D721Med (cell line): ENCODE measurements around the gene LRTM2.

ENCODE experiments used
- DNase-seq: peaks from one replicate; pipeline ENCODE4 v3.0.0; 2011; ENCODE audit warnings: low spot score; ENCODE audit not compliant: insufficient read length
- FAIRE-seq: peaks from 2 replicates; lab custom pipeline; 2011; peaks lifted over from hg19 to GRCh38; lab: Jason Lieb, UNC
- TF ChIP-seq, protein P1 (sequence below): IDR thresholded peaks from 2 replicates; pipeline ENCODE4 v1.5.1; 2012; ENCODE audit warnings: mild to moderate bottlenecking, control low read depth; ENCODE audit not compliant: insufficient read depth; ENCODE audit errors: missing control alignments

Gene LRTM2

DNA sequence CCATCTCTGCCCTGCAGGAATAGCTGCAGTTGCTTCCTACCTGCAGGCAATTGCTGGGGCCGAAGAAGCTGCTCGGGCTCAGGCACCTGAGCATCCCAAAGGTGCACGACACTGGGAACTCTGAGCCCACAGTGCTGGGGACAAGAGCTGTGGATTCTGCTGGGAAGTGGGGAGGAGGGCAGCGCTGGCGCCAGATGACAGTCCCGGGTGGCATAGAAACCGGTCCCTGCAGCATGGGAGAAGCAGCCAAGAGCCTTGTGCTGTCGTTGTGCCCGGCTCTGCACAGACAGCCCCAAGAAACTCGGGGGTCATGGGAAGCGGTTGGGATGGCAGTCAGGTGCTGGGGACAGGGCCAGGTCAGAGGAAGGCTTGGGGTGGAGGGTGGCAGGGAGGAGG, 529 bp downstream of the LRTM2 start:
- TF ChIP-seq, protein P1, sequence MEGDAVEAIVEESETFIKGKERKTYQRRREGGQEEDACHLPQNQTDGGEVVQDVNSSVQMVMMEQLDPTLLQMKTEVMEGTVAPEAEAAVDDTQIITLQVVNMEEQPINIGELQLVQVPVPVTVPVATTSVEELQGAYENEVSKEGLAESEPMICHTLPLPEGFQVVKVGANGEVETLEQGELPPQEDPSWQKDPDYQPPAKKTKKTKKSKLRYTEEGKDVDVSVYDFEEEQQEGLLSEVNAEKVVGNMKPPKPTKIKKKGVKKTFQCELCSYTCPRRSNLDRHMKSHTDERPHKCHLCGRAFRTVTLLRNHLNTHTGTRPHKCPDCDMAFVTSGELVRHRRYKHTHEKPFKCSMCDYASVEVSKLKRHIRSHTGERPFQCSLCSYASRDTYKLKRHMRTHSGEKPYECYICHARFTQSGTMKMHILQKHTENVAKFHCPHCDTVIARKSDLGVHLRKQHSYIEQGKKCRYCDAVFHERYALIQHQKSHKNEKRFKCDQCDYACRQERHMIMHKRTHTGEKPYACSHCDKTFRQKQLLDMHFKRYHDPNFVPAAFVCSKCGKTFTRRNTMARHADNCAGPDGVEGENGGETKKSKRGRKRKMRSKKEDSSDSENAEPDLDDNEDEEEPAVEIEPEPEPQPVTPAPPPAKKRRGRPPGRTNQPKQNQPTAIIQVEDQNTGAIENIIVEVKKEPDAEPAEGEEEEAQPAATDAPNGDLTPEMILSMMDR: no peak
- no peak for FAIRE-seq

GRCh38 chr12:1821805-1822204, 1.4 kb downstream of the LRTM2 start:
- no peak for FAIRE-seq
- TF ChIP-seq, protein P1: no peak
- DNase-seq: no peak

More for the DNA sequence above, 529 bp downstream of the LRTM2 start:
- no peak for DNase-seq

DNA sequence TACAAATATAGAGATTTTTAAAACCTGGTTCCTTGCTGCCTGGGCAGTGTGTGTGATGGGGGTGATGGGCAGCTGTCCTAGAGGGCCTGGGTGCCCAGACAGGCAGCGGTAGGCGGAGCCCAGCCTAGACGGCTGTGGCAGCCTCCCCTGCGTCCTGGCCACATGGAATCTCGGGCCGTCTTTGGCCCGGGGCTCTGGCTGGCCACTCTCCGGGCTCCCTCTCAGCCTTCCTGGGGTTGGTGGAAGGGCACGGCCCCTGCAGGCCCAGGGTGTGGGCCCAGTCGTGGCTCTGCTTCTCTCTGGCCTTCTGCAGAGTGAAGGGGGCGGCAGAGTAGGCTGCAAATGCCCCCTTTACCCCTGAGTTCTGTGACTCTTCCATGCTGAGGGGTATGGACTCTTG, 2.3 kb downstream of the LRTM2 start:
- FAIRE-seq (no peak), DNase-seq (no peak)

DNA sequence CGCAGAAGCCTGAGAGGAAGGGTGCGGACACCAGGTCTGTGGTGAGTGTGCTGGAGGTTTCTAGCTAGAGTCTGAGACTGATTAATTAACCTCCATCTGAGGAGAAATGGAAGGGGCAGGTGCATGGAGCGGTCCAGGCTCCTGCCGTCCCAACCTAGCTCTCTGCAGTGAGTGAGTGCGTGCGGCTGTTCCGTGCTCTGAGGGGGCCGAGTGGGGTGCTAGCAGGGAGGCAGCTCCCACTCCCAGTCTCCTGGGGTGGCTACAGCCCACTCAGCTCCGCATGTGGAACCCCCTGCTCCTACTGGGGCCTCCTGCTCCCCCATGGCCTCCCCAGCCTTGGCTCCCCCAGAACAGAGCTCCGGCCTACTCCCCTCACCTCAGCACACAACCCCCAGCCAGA, 2.9 kb downstream of the LRTM2 start:
- DNase-seq (no peak), FAIRE-seq (no peak)
- TF ChIP-seq, protein P1: no peak

More for the DNA sequence above, 2.3 kb downstream of the LRTM2 start:
- TF ChIP-seq, protein P1: no peak

DNA sequence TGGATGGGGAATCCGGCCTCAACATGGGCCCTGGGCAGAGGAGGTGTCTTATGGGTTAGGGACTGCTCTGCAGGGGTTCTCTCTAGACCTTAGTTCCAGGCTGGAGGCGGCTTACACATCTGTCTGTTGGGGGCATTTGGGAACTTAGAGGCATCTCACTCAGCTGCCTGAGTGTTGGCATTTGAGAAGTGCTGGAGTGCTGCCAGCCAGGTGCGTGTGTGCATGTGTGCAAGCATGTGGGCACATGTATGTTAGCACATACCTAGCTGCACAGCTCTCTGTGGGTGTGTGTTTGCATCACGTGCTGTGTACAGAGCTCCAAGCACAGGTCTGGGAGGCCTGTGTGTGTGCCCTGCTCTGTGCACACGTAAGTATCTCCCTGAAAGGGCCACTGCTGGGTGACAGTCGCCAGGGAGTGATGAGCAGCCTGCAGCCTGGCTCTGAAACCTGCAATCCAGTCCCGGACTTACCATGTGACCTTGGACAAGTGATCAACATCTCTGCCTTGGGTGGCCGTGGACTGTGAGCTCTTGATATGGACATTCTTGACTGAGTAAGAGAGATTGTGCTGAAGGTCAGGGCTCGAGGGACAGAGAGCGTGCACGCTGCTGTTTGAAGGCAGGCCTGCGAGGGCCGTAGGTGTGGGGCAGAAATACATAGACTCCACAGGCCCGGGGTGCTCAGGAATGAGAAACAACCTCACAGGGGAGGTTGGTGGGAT, 5.2 kb downstream of the LRTM2 start:
- FAIRE-seq (no peak), DNase-seq (no peak)
- TF ChIP-seq, protein P1: no peak

DNA sequence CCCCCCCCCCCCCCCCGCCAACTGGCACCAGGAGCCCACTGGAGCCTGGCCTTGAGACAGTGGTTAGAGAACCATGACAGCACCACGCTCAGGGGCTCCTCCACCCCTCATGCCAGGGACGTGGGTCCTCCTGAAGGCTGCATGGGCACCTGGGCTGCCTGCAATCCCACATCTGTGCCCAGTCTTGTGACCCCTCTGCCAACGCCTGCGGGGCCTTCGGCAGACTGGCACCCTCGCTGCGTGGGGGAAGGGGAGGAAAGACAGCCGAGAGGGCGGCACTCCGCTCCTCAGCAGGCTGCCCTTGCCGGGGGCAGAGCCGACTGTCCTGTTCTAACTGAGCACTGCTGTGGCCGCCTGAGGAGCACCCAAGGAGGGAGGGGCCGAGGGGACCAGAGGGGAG, 6.0 kb downstream of the LRTM2 start:
- FAIRE-seq (no peak), DNase-seq (no peak)
- TF ChIP-seq, protein P1: no peak
